ENCODE measurements around the gene SPATA13. TPM values are rescaled to one million over a fixed set of nuclear protein-coding genes. Genes with fewer than 3 reads are reported as not detected.
A peak's percentile ranks its signal among the peaks of the same experiment; 100 is the strongest.

The SPATA13 gene
- total and polyA plus RNA-seq, 11 donors: 5.4 to 20.1 (median 8.6) TPM

DNA sequence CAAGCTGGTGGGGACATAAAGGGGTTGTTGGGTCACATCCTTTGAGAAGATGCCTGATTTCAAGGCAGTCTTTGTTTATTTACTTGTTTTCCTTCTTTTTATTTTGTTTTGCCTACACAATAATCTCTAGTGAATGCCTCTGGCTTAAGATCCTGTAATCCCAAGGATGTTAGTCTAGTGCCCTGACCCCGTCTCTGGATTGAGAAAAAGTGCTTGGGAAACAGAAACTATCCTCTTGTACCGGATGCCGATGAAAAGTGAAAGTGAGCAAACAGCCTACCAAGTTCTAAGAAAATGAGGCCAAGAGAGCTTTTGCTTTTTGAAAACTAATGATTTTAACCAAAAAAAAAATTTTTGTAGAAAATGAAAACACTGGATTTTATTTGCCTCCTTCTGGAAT is 106.8 kb downstream of the SPATA13 start:
- H3K4me3 ChIP-seq: peak overlapping the region in 10 of 12 donors; percentile 4 to 43 (median 18)
- intact Hi-C loops (cut with DNase I): no loop called here

DNA sequence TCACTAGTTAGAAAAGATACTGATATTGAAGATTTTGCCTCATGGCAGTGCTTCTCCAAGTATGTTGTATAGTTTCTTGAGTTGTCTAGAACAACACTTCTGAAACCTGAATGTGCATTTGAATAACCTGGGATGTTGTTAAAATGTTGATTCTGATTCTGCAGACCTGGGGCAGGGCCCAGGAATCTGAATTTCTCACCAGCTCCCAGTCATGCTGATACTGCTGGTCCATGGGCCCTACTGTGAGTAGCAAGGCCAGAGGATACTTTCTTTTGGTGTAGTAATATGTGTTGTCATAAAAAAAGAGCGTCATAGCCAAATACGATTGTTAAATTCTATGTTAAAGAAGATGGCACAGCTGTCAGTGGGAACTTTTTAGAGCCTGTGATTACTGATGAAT is 107.3 kb downstream of the SPATA13 start:
- H3K4me1 ChIP-seq: peaks cover 1 to 90% (median 40%) of the 10 kb centered on the region in 12 donors
- TF ChIP-seq POLR2A (IDR thresholded peaks at IDR 0.05) (no peak), CTCF (IDR thresholded peaks at IDR 0.05) (no peak)
- 88 to 96% (median 91%) methylated on average over 2 of the region's 2 CpGs for WGBS, 4 donors
- no peaks in the 10 kb centered on the region for H3K9me3 ChIP-seq
- H3K27me3 ChIP-seq: no peaks in the 10 kb centered on the region
- intact Hi-C loops (cut with DNase I): no loop called here
- ATAC-seq (no peak), DNase-seq (no peak)
- H3K36me3 ChIP-seq: no peaks in the 10 kb centered on the region
- H3K27ac ChIP-seq: peak overlapping the region; percentile 15 to 87 (median 60)
- H3K4me3 ChIP-seq: peak overlapping the region in 9 of 12 donors; percentile 4 to 43 (median 22)

More for the DNA sequence above, 106.8 kb downstream of the SPATA13 start:
- Histone ChIP-seq H3K27ac (peak overlapping the region; percentile 15 to 87 (median 66)), H3K9me3 (no peaks in the 10 kb centered on the region), H3K27me3 (no peaks in the 10 kb centered on the region), H3K36me3 (no peaks in the 10 kb centered on the region), H3K4me1 (peaks cover 0 to 90% (median 35%) of the 10 kb centered on the region in 12 donors)
- DNase-seq (peak in 1 of 5 donors; percentile 41), ATAC-seq (no peak)
- TF ChIP-seq CTCF (IDR thresholded peaks at IDR 0.05) (no peak), POLR2A (IDR thresholded peaks at IDR 0.05) (no peak)
- 26 to 49% (median 36%) methylated on average over 3 of the region's 3 CpGs for WGBS, 4 donors

DNA sequence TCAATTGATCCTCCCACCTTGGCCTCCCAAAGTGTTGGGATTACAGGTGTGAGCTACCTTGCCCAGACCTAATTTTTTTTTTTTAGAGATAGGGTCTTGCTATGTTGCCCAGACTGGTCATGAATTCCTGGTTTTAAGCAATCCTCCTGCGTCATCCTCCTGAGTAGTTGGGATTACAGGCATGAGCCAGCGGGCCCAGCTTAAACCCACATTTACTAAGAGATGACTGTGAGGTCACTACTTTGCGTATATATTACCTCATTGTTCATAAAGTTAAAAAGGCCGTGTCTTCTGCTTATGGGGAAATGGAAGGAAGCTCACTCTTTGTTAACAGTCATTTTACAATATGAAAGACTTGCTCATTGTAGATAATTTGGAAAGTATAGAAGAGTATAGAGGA is 109.3 kb downstream of the SPATA13 start:
- ATAC-seq (no peak), DNase-seq (no peak)
- 91 to 94% (median 92%) methylated on average over 4 of the region's 4 CpGs for WGBS, 4 donors
- Histone ChIP-seq H3K9me3 (no peaks in the 10 kb centered on the region), H3K27ac (peak overlapping the region in 4 of 12 donors; percentile 85 to 93 (median 88)), H3K36me3 (no peaks in the 10 kb centered on the region), H3K4me1 (peaks cover 2 to 92% (median 49%) of the 10 kb centered on the region in 12 donors), H3K4me3 (peak overlapping the region in 1 of 12 donors; percentile 64), H3K27me3 (no peaks in the 10 kb centered on the region)
- intact Hi-C loops (cut with DNase I): loop anchor here in 1 of 10 donors (5.0 kb wide), 1 partner anchor 37 kb away; the partner anchor contains the start of gene C1QTNF9
- TF ChIP-seq POLR2A (IDR thresholded peaks at IDR 0.05): no peak
- TF ChIP-seq CTCF (IDR thresholded peaks at IDR 0.05): no peak

DNA sequence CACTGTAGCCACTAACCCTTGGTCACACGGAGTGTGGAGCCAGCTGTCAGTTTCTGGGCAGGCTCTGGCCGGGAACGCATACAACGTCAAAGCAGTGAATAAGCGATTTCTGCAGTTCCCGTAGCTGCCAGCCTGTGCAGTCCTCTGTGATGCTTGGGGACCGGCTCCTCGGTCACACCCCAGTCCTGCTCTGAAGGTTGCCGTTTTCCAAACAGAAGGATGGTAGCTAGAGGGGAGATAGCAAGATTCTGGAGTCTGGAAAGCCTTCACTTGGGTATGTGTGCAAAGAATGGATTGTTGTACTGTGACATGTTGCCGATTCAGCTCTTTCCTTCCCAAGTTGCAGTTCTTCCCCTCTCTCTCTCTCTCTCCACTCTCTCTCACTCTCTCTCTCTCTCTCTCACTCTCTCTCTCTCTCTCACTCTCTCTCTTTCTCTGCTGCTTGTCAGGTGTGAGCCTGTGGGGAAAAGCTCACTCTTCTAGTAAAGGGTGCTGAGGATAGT is 110.2 kb downstream of the SPATA13 start:
- 0 to 3% (median 1%) methylated on average over 9 to 10 of the region's 10 CpGs for WGBS, 4 donors

More for the DNA sequence above, 110.2 kb downstream of the SPATA13 start:
- H3K4me3 ChIP-seq: peak overlapping the region in 11 of 12 donors; percentile 8 to 64 (median 51)
- ATAC-seq (peak; percentile 59 to 85 (median 76)), DNase-seq (peak; percentile 72 to 85 (median 79))
- H3K9me3 ChIP-seq: no peaks in the 10 kb centered on the region
- TF ChIP-seq CTCF (IDR thresholded peaks at IDR 0.05) (peak in 2 of 12 donors; percentile 10 to 24), POLR2A (IDR thresholded peaks at IDR 0.05) (no peak)
- no peaks in the 10 kb centered on the region for H3K36me3 ChIP-seq
- peaks cover 2 to 91% (median 56%) of the 10 kb centered on the region in 12 donors for H3K4me1 ChIP-seq
- H3K27me3 ChIP-seq: no peaks in the 10 kb centered on the region
- intact Hi-C loops (cut with DNase I): loop anchor here in 1 of 10 donors (5.0 kb wide), 1 partner anchor 37 kb away; the partner anchor contains the start of gene C1QTNF9
- H3K27ac ChIP-seq: peak overlapping the region in 11 of 12 donors; percentile 73 to 93 (median 87)
